Ramos (cell line): ENCODE results near the gene OR51V1.
"Not testable (repeated sequence)": the region's sequence is repeated elsewhere in the genome, so short reads cannot be mapped to it uniquely, and the experiment has no call there.

Experiments
- in situ Hi-C: fragments of 300-500 bp; cut with MboI; formaldehyde crosslinking; loops from one replicate; pipeline ENCODE4 v1.14.3; 2022; ENCODE audit warnings: low sequenced_read_pairs; ENCODE audit not compliant: unreplicated experiment

The OR51V1 gene, protein sequence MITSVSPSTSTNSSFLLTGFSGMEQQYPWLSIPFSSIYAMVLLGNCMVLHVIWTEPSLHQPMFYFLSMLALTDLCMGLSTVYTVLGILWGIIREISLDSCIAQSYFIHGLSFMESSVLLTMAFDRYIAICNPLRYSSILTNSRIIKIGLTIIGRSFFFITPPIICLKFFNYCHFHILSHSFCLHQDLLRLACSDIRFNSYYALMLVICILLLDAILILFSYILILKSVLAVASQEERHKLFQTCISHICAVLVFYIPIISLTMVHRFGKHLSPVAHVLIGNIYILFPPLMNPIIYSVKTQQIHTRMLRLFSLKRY

GRCh38 chr11:5200582-5200981 lies at the start of gene OR51V1:
OR51V1 (minus strand) TSS chr11:5200682; CDS start chr11:5200682, 0 bp downstream.
- in situ Hi-C loops: no loop called here

DNA sequence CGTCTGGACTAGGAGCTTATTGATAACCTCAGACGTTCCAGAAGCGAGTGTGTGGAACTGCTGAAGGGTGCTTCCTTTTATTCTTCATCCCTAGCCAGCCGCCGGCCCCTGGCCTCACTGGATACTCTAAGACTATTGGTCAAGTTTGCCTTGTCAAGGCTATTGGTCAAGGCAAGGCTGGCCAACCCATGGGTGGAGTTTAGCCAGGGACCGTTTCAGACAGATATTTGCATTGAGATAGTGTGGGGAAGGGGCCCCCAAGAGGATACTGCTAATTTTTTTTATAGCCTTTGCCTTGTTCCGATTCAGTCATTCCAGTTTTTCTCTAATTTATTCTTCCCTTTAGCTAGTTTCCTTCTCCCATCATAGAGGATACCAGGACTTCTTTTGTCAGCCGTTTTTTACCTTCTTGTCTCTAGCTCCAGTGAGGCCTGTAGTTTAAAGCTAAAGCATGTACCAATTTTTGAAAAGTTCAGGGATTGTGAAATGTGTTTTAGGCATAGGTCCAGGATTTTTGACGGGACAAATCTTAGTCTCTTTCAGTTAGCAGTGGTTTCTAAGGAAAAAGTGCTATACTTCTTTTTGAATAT lies 49.4 kb upstream of the OR51V1 start, which contains the start of gene HBG1:
HBG1 (minus strand) TSS at position 51 of the 590 bp plus-strand sequence. CDS start 53 bp downstream, outside the sequence.
- in situ Hi-C loops: not testable (repeated sequence)

DNA sequence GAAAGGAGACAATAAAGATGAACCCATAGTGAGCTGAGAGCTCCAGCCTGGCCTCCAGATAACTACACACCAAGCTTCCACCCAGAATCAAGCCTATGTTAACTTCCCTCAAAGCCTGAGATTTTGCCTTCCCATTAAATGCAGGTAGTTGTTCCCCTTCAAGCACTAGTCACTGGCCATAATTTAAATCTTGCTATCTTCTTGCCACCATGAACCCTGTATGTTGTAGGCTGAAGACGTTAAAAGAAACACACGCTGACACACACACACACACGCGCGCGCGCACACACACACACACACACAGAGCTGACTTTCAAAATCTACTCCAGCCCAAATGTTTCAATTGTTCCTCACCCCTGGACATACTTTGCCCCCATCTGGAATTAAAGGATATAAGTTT lies 48.0 kb upstream of the OR51V1 start:
- in situ Hi-C loops: not testable (repeated sequence)

DNA sequence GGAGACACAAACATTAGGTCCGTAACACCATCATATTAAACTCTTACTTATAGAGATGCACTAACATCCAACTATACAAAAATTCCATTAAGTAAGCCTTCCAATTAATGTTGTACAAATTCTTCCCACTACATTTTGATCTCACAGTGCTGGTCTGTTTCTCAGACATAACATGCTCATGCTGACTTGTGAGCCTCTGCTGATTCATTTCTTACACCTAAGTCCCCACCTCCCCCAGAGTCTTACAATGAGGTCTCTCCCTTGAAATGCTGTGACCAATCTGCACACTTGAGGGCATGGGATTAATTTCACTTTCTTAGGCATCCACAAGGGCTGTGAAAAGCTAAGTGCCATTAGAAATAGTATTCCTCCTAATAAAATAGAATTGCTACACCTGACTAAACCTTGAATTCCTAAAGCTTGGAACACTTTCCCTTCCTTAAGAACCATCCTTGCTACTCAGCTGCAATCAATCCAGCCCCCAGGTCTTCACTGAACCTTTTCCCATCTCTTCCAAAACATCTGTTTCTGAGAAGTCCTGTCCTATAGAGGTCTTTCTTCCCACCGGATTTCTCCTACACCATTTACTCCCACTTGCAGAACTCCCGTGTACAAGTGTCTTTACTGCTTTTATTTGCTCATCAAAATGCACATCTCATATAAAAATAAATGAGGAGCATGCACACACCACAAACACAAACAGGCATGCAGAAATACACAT lies 47.1 kb upstream of the OR51V1 start:
- in situ Hi-C loops: no loop called here

DNA sequence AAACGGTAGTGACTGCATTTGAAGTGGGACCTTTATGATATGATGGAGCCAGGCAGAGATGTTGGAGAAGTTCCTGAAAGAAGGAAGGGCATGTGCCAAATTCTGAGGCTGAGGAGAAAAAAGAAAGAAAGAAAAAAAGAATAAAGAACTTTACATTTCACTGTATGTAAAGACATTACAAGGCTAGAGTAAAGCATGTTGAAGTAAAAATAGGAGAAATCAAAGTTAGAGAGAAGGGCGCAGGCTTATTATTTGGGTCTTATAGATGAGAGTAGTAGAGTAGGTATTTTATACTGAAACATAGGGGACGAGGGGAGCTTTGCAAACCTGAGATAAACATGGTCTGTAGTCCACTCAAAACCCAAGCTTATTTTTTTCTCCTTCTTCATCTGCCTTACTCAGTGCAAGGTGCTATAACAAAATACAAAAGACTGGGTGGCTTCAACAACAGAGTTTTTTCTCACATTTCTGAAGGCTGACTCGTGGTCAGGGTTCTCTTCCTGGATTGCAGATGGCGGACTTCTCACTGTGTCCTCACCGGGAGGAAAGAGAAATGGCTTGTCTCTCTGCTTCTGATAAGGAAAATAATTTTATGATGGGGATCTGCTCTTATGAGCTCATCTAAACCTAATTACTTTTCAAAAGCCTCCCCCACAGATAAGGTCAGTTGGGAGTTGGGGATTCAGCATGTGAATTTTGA lies 46.4 kb upstream of the OR51V1 start:
- in situ Hi-C loops: no loop called here

DNA sequence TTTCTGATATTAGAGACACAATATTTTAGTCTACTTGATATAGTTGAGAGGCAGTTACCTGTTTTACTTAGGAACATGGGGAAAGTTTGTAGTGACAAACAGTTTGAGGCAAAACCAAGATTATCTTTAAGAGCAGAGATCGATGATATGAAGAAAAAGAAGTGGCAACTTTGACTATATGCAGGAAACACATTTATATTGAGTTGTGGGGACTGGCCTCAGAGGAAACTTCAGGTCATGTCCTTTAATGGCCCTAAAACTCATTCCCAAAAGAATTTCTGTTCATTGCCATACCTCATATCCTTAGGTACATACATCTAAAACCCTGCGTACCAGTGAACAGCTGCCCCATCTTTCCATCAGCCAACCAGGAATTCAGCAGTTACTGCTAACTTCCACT lies 44.7 kb upstream of the OR51V1 start:
- in situ Hi-C loops: no loop called here

- in situ Hi-C loops: no loop called here
Measured at GRCh38 chr11:5243816-5244180, 43.3 kb upstream of the OR51V1 start.

DNA sequence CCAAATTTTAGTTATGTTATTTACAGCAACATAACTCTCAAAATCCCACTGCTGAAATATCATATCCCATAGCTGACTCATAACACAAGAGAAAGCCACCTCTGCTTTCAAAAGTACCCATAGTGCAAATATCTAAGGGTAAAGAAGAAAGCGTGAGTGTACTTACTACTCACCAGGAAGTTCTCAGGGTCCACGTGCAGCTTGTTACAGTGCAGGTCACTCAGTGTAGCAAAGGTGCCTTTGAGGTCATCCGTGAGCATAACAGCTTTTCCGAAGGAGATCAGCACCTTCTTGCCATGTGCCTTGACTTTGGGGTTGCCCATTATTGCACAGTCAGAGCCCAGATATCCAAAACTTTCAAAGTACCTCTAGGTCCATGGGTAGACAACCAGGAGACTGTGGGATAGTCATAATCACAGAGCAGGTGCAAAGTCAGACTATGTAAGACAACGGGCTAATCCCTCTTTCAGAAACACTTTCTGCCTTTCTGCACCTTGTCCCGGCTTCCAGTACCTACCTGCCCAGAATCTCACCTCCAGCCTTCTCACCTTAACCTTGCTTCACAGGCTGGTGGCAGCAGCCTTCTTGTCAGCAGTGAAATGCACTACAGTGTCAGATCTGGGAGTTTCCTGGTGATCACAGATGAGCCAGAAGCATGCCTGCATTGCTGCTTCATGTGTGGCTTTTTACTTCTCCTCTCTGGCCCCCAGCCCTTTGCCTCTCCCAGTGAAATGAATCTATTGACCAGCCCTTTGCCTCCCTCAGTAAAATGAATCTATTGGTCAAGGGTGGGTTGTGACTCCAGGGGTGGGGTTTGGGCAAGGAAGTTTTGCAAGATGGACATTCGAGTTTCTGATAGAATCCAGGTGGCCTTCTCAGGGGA lies 42.7 kb upstream of the OR51V1 start:
- in situ Hi-C loops: no loop called here

GRCh38 chr11:5242208-5242607 lies 41.7 kb upstream of the OR51V1 start:
- in situ Hi-C loops: no loop called here

GRCh38 chr11:5241458-5241857 lies 41.0 kb upstream of the OR51V1 start:
- in situ Hi-C loops: no loop called here

- in situ Hi-C loops: no loop called here
Measured at GRCh38 chr11:5240458-5240857, 40.0 kb upstream of the OR51V1 start.

DNA sequence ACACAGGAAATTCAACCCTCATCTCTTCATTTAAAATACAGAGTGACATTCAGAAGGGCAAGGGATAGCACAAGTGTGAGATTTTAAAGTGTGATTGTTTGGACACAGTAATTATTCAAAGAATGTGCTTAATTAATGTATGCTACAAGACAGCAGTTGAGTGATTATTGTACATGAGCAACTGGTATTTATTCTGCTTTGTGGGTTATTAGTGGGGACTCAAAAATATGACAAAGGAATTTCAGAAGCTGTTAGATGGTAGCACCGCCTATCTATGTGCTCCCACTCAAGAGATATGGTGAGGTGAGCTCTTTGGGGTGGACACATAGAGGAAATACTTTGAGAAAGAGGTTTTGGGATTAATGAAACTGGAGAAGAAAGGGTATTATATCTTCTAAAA lies 39.6 kb upstream of the OR51V1 start:
- in situ Hi-C loops: no loop called here

- in situ Hi-C loops: no loop called here
Measured at GRCh38 chr11:5239046-5239445, 38.6 kb upstream of the OR51V1 start.

DNA sequence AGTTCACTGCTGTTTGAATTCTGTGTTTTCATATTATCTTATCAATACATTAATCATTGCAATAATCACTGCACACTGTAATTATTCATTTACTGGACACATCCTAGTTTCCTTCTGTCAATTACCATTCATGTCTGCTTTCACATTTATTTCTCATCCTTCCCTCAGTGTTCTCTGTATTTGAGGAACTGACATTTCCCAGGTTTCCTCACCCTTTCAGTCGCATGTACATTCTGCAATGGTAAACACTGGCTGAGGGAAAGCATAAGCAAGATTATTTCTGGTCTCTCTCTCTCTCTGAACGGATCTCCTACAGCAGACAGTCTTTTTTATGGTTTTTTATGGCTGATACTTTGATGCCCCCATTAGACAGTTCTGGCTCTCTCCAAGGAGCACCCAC lies 38.0 kb upstream of the OR51V1 start:
- in situ Hi-C loops: no loop called here

DNA sequence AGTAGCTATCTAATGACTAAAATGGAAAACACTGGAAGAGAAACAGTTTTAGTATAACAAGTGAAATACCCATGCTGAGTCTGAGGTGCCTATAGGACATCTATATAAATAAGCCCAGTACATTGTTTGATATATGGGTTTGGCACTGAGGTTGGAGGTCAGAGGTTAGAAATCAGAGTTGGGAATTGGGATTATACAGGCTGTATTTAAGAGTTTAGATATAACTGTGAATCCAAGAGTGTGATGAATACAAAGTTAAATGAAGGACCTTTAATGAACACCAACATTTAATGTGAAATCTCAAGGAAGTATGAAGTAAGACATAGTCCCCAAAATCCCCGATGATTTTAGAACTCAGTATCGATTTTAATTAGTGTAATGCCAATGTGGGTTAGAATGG lies 36.9 kb upstream of the OR51V1 start:
- in situ Hi-C loops: no loop called here

- in situ Hi-C loops: no loop called here
Measured at GRCh38 chr11:5235364-5236095, 35.0 kb upstream of the OR51V1 start.

- in situ Hi-C loops: no loop called here
Measured at GRCh38 chr11:5234381-5234834, 33.9 kb upstream of the OR51V1 start, which contains the start of gene HBD. HBD (minus strand) TSS chr11:5234483; CDS start chr11:5234433, 50 bp downstream.

DNA sequence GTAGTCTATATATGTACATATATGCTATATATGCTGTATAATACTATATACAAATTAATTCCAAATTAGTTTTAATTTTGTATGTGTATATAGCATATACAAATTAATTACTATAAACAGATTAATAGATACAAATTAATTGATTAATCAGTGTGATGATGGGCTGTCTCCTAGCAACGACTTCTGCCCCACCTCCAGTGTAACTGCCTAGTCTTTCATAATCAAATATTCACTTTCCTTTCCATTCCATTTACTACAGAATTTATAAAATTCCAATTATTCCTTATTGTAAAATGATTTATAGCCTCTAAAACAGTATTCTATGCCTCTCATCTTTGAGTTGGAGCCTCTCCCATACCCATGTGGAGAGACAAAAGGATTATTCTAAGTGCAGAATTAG lies 32.8 kb upstream of the OR51V1 start:
- in situ Hi-C loops: no loop called here

DNA sequence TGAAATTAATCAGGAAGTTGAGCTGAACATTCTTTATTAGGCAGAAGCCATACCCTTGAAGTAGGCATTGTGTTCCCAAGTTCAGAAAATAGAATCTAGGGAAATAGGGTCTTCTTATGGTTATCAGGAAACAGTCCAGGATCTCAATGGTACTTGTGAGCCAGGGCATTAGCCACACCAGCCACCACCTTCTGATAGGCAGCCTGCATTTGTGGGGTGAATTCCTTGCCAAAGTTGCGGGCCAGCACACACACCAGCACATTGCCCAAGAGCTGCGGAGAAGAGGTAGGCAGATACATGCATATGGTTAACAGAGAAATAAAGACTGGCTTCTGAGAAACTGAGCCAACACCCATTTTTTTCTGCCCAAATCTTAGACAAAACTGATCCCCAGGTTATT lies 32.3 kb upstream of the OR51V1 start:
- in situ Hi-C loops: no loop called here
